Stimulated activated naive CD8-positive, alpha-beta T cell treated with anti-CD3 and anti-CD28 coated beads, Interleukin-15, Interleukin-2, amounts not matched to agents 100 ng/mL and 50 ng/mL, for 24 hours (primary cell): ENCODE results near the gene CCN5.

Experiments
- H3K27ac Mint-ChIP-seq: one replicate; pipeline ENCODE4 v1.8.0; 2021; ENCODE audit warnings: mild to moderate bottlenecking, mixed read lengths
- H3K27me3 Mint-ChIP-seq: one replicate; pipeline ENCODE4 v1.8.0; 2021; ENCODE audit warnings: mixed read lengths
- H3K36me3 Mint-ChIP-seq: one replicate; pipeline ENCODE4 v1.8.0; 2021; ENCODE audit warnings: low read depth, mixed read lengths
- H3K4me1 Mint-ChIP-seq: one replicate; pipeline ENCODE4 v1.8.0; 2021; ENCODE audit warnings: low read depth, mixed read lengths
- H3K4me3 Mint-ChIP-seq: one replicate; pipeline ENCODE4 v1.8.0; 2021; ENCODE audit warnings: mild to moderate bottlenecking, mixed read lengths
- H3K9me3 Mint-ChIP-seq: one replicate; pipeline ENCODE4 v1.8.0; 2021; ENCODE audit warnings: mixed read lengths

The CCN5 gene

GRCh38 chr20:44703183-44703925, 11.8 kb upstream of the CCN5 start:
- no peaks in the 10 kb centered on the region for H3K36me3 Mint-ChIP-seq
- no peaks in the 10 kb centered on the region for H3K27me3 Mint-ChIP-seq
- no peak overlapping the region for H3K4me3 Mint-ChIP-seq
- H3K4me1 Mint-ChIP-seq, result no peaks in the 10 kb centered on the region
- H3K9me3 Mint-ChIP-seq, result no peaks in the 10 kb centered on the region
- H3K27ac Mint-ChIP-seq, result no peak overlapping the region

GRCh38 chr20:44703956-44704488, 11.1 kb upstream of the CCN5 start:
- no peaks in the 10 kb centered on the region for H3K36me3 Mint-ChIP-seq
- H3K9me3 Mint-ChIP-seq, result no peaks in the 10 kb centered on the region
- no peaks in the 10 kb centered on the region for H3K4me1 Mint-ChIP-seq
- no peaks in the 10 kb centered on the region for H3K27me3 Mint-ChIP-seq
- H3K4me3 Mint-ChIP-seq, result no peak overlapping the region
- H3K27ac Mint-ChIP-seq, result no peak overlapping the region

DNA sequence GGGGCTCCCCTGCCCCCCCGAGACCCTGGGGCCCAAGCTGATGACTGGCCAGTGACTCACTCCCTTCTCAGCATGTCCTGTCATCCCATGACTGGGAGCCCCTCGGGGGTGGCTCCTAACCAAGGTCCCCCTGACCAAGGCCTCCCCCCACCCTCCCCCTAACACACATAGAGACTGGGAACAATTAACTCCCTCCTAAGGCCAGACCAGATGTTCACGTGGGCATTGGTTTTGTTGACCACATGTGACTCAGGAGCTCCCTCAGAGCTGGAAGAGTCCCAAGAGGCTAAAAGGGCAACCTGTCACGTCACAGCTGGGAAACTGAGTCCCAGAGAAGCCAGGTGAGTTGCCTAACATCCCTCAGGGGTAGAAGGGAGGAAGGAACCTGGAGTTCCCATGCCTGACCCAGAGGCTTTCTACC, 10.6 kb upstream of the CCN5 start:
- no peaks in the 10 kb centered on the region for H3K36me3 Mint-ChIP-seq
- no peaks in the 10 kb centered on the region for H3K4me1 Mint-ChIP-seq
- no peak overlapping the region for H3K27ac Mint-ChIP-seq
- no peak overlapping the region for H3K4me3 Mint-ChIP-seq
- no peaks in the 10 kb centered on the region for H3K9me3 Mint-ChIP-seq
- no peaks in the 10 kb centered on the region for H3K27me3 Mint-ChIP-seq

- H3K9me3 Mint-ChIP-seq, result no peaks in the 10 kb centered on the region
- no peaks in the 10 kb centered on the region for H3K36me3 Mint-ChIP-seq
- H3K4me1 Mint-ChIP-seq, result no peaks in the 10 kb centered on the region
- H3K27ac Mint-ChIP-seq, result no peak overlapping the region
- H3K4me3 Mint-ChIP-seq, result no peak overlapping the region
- H3K27me3 Mint-ChIP-seq, result no peaks in the 10 kb centered on the region
Observed at GRCh38 chr20:44705364-44706094, 9.6 kb upstream of the CCN5 start.

DNA sequence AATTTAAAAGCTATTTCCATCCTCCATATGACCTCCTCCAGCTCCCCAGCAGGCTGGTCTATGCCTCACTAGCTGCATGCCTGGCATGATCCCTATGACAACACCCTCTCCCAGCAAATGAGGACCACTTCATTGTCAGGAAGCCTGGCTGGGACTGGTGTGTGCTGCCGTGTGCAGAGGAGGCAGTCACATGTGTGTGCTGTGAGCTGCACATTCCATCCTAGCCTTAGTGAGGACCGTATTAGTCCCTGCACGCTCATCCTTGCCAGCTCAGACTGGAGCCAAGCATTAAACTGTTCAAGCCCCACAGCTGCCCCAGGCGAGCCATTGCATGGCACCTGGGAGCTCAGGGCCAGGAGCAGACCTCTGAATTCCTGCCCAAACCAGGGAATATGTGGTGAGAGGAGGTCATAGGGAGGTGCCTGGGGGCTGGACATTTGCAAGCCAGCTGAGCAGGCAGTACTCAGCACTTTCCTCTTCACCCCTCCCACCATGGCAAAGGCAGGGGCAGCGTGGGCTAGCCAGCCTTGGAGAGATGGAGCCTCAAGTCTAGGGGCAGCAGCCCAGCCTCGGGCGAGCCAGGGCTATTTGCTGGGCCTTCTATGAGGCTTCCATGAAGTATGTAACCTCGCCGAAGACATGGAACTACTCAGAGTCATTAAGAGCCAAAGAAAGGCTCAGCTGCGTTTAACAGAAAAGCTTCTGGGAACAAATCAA, 8.7 kb upstream of the CCN5 start:
- no peaks in the 10 kb centered on the region for H3K4me1 Mint-ChIP-seq
- H3K9me3 Mint-ChIP-seq, result no peaks in the 10 kb centered on the region
- H3K4me3 Mint-ChIP-seq, result no peak overlapping the region
- no peaks in the 10 kb centered on the region for H3K36me3 Mint-ChIP-seq
- H3K27me3 Mint-ChIP-seq, result no peaks in the 10 kb centered on the region
- no peak overlapping the region for H3K27ac Mint-ChIP-seq

- Mint-ChIP-seq H3K4me1 (no peaks in the 10 kb centered on the region), H3K27me3 (no peaks in the 10 kb centered on the region), H3K27ac (no peak overlapping the region), H3K9me3 (no peaks in the 10 kb centered on the region), H3K36me3 (no peaks in the 10 kb centered on the region), H3K4me3 (no peak overlapping the region)
Observed at GRCh38 chr20:44707018-44707579, 8.1 kb upstream of the CCN5 start.

- Mint-ChIP-seq H3K9me3 (no peaks in the 10 kb centered on the region), H3K27me3 (no peaks in the 10 kb centered on the region), H3K4me1 (no peaks in the 10 kb centered on the region), H3K27ac (no peak overlapping the region), H3K4me3 (no peak overlapping the region), H3K36me3 (no peaks in the 10 kb centered on the region)
Observed at GRCh38 chr20:44709380-44709779, 5.8 kb upstream of the CCN5 start.

DNA sequence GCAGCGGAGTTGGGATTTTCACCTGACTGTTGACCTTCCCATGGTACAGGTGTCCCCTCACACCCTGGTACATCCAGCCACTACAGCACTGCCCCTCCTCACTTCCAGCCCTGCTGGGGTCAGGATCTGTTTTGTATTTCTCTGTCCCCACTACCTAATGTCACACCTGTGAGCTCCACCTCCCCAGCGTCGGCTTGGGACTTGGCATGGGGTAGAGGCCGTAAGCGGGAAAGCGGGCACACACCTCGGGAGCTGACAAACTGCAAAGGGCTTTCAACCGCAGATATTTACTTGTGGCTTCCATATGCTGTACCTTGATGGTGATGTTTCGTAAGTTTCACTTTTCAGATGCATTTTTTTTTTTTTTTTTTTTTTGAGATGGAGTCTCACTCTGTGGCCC, 5.4 kb upstream of the CCN5 start:
- no peak overlapping the region for H3K27ac Mint-ChIP-seq

DNA sequence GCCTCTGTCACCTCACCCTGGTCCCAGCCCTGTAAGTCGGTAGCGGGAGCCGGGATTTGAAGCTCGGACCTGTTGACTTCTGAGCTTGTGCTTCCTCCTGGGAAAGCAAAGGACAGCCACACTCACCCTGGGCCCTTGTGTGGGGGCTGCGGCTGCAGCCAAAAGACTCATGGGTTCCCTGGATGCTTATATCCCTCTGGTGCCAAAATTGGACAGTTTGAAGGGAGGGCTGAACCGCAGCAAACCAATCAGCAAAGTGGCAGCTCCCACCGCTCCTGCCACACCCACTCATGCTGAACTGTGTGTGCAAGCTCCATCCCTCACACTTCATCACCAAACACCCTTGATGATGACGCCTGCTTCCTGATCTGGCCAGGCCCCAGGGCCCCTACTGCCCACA, 3.9 kb upstream of the CCN5 start:
- H3K9me3 Mint-ChIP-seq, result no peaks in the 10 kb centered on the region
- H3K27me3 Mint-ChIP-seq, result no peaks in the 10 kb centered on the region
- no peak overlapping the region for H3K27ac Mint-ChIP-seq
- H3K4me1 Mint-ChIP-seq, result no peaks in the 10 kb centered on the region
- H3K36me3 Mint-ChIP-seq, result no peaks in the 10 kb centered on the region
- no peak overlapping the region for H3K4me3 Mint-ChIP-seq

More for the DNA sequence above, 5.4 kb upstream of the CCN5 start:
- no peaks in the 10 kb centered on the region for H3K27me3 Mint-ChIP-seq
- H3K9me3 Mint-ChIP-seq, result no peaks in the 10 kb centered on the region
- no peak overlapping the region for H3K4me3 Mint-ChIP-seq
- H3K36me3 Mint-ChIP-seq, result no peaks in the 10 kb centered on the region
- no peaks in the 10 kb centered on the region for H3K4me1 Mint-ChIP-seq

DNA sequence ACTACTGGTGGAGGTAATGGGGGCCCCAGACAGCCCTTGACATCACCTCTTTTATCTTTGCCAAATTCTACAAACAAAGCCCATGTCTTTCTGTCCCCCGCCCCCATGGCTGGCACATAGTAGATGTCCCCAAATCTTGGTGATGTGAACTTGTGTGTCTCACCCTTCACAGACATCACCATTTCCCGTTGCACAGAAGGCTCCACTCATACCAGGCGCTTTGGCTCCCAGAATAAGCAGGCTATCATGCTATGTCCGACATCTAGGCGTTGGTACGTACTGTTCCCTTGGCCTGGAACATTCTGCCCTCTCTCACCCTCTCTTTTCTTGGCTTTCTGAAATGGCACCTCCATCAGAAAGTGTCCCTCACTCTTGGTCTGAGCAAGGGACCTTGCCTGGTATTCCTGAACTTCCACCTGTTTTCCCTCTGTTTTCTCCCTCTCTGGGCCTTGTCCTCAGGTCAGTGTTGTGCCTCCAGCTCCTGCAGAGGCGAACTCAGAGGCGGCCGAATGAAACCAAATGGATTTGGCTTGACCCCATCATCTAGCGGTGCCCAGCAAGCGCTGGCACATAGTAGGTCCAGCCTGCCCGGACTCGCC, 968 bp upstream of the CCN5 start:
- no peaks in the 10 kb centered on the region for H3K36me3 Mint-ChIP-seq
- H3K27ac Mint-ChIP-seq, result no peak overlapping the region
- H3K4me1 Mint-ChIP-seq, result no peaks in the 10 kb centered on the region

GRCh38 chr20:44715499-44716308, 535 bp downstream of the CCN5 start:
- H3K4me3 Mint-ChIP-seq, result no peak overlapping the region
- H3K9me3 Mint-ChIP-seq, result no peaks in the 10 kb centered on the region
- no peaks in the 10 kb centered on the region for H3K36me3 Mint-ChIP-seq
- H3K27me3 Mint-ChIP-seq, result no peaks in the 10 kb centered on the region
- no peaks in the 10 kb centered on the region for H3K4me1 Mint-ChIP-seq
- no peak overlapping the region for H3K27ac Mint-ChIP-seq

More for the DNA sequence above, 968 bp upstream of the CCN5 start:
- Mint-ChIP-seq H3K9me3 (no peaks in the 10 kb centered on the region), H3K4me3 (no peak overlapping the region), H3K27me3 (no peaks in the 10 kb centered on the region)

- no peaks in the 10 kb centered on the region for H3K27me3 Mint-ChIP-seq
- no peak overlapping the region for H3K4me3 Mint-ChIP-seq
- no peaks in the 10 kb centered on the region for H3K4me1 Mint-ChIP-seq
- no peak overlapping the region for H3K27ac Mint-ChIP-seq
- no peaks in the 10 kb centered on the region for H3K9me3 Mint-ChIP-seq
- H3K36me3 Mint-ChIP-seq, result no peaks in the 10 kb centered on the region
Observed at GRCh38 chr20:44716309-44717106, 1.3 kb downstream of the CCN5 start.

DNA sequence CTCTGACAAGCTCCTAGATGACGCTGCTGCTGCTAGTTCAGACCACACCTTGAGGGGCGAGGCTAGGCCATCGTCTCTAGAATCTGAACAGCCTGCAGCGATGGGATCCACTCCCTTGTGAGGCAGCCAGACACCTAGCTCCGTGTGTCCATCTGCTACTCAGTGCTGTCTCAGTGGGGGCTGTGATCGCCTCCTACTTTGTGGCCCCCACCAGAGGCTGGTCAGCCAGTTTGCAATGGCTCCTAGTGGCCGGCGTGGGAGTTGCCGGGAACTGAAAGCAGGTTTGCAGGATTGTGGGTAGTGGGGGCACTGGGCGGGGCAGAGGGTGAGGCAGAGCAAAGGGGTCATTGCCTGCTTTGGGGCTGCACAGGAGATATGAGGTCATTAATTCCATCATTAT, 2.8 kb downstream of the CCN5 start:
- H3K36me3 Mint-ChIP-seq, result no peaks in the 10 kb centered on the region
- H3K27ac Mint-ChIP-seq, result no peak overlapping the region

More for the DNA sequence above, 2.8 kb downstream of the CCN5 start:
- no peaks in the 10 kb centered on the region for H3K27me3 Mint-ChIP-seq
- no peaks in the 10 kb centered on the region for H3K9me3 Mint-ChIP-seq
- no peak overlapping the region for H3K4me3 Mint-ChIP-seq
- H3K4me1 Mint-ChIP-seq, result no peaks in the 10 kb centered on the region
